NCI-H82 (cell line): ENCODE data around the gene GNPTAB.
"Not testable (repeated sequence)": the region's sequence is repeated elsewhere in the genome, so short reads cannot be mapped to it uniquely, and the experiment has no call there.

Experiments
- DNase-seq: peaks from one replicate; lab custom pipeline; 2025; lab: John Stamatoyannopoulos, UW

Gene GNPTAB

DNA sequence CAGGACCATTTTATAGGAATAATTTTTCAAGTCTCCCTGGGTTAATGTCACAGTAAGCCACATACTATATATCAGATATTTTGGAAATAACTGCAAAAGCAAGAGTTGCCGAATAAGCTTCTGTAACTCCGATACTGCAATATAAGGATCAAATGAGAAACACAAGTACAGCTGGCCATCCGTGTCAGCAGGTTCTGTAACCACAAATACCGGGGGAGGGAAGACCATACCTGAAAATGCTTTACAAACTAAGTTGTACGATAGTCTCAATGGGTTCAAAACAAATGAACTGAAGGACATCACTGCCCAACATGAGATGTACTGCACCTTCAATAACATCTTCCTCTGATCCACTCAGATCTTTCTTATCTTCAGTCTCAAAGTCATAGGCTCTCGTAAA, 93.3 kb downstream of the GNPTAB start:
- DNase-seq: no peak

DNA sequence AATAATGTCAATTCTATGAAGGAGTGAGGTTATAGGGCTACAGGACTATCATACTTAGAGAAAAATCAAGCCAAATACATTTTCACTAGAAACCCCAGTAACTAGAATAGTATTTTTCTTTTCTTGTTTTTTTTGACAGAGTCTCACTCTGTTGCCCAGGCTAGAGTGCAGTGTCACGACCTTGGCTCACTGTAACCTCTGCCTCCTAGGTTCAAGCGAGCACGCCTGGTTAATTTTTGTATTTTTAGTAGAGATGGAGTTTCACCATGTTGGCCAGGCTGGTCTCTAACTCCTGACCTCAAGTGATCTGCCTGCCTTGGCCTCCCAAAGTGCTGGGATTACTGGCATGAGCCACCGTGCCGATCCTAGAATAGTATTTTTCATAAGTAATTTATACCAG, 96.3 kb downstream of the GNPTAB start:
- not testable (repeated sequence) for DNase-seq

DNA sequence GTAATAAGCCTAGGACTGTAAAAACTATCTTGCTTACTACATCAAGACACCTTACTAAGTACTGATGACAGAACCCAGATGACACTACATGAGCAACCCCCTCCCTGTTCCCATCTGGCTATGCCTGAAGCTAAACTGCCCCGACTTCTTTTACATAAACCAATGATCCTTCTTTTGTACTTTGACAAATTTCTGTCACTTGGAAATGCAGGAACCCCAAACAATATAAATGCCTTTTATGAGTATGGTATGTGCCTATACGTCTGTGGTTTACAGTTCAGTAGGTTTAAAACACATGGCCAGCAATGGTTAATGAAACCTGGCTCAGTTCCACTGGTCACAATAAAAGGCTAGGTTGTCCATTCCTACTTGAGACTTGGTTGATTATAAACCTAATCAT, 97.6 kb downstream of the GNPTAB start:
- peak; percentile 2 for DNase-seq

DNA sequence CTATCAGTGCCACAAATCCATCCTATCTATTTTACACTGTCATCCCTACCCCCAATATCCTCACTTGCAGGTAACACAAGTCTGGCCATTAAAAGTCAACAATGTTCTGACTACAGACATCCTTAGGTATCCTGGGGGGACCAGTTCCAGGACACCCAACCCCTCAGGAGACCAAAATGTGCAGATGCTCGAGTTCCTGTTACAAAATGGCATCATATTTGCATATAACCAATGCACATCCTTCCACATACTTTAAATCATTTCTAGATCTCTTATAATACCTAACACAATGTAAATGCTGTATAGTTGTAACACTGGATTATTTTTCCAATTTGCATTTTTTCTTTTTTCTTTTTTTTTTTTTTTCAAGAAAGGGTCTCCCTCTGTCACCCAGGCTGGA, 98.4 kb downstream of the GNPTAB start:
- DNase-seq: no peak

DNA sequence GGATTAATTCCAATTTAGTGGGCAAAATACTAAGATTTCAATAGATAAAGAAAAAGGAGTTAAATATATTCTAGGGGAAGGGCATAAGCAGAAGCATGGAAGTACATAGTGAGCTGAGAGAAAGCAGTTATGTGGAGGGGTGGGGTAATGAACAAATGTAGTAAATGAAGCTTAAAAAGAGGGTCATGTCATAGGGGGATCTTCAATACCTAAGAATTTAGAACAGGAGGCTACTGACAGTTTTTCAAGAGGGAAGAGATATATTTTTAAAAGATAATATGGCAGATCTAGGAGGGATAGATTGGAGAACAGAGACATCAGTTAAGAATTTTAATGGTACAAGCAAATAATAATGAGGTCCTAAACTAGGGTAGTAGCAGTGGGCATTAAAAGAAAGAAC, 100.9 kb downstream of the GNPTAB start:
- no peak for DNase-seq

DNA sequence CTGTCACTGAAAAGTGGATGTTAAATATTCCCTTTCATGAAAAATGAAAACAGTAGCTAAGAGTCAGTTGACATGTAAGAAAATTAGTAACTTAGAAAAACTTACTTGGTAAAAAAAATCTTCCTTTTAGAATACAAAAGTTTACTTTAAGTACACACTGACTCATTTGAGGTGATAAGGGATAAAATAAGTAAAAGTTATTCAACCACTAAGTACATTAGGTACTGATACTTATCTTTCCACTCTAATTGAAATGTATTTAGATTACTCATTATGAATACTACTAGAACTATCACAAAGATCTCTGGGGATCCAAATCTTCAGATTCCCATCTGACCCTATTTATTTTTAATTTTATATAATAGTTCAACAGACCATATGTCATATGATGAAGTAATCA, 103.7 kb downstream of the GNPTAB start:
- DNase-seq: no peak

DNA sequence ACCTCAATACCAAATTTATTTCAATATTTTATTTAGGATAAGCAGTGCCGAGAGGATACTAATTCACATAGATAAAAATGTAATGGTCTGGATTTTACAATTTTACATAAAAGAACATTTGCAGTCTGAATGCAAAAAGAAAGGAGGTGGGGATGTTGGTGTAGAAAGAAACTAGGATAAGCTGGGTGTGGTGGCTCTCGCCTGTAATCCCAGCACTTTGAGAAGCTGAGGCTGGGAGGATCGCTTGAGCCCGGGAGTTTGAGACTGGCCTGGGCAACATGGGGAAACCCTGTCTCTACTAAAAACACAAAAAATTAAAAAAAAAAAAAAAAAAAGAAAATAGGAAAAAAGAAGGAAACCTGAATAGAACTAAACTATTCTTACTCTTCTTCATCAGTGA, 108.4 kb downstream of the GNPTAB start:
- DNase-seq: no peak

DNA sequence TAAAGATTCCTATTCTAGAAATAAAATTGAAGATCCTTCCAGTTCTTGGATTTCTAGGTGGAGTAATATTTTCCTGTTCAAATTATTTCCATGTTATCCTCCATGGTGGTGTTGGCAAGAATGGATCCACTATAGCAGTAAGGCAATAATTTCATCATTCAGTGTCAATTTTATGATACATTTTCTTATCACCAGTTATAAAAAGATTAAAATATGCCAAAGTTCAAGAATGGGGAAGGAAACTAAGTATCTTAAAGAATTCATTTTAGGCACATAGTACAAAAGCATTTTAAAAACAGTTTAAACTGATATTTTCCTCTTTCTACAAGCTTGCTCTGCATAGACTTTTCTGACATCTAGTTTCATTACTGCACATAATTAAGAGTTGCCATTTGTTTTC, 110.6 kb downstream of the GNPTAB start:
- no peak for DNase-seq

DNA sequence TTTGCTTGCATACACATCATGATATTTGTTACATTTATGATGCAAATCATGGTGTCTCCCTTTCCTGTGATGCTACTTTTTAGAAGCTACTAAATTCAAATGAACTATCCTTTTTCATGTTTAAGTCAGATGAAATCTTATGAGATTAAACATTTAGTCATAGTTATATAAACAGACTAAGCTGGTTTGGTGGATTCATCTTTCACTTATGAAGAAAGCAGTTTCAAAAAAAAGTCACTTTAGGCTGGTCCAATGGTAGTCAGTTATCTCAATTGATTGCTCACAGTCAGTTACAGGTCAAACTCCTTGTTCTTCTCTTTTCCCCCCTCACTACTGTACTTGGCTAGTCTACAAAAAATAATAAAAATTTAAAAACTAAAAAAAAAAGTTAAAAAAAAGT, 111.2 kb downstream of the GNPTAB start:
- DNase-seq: no peak

DNA sequence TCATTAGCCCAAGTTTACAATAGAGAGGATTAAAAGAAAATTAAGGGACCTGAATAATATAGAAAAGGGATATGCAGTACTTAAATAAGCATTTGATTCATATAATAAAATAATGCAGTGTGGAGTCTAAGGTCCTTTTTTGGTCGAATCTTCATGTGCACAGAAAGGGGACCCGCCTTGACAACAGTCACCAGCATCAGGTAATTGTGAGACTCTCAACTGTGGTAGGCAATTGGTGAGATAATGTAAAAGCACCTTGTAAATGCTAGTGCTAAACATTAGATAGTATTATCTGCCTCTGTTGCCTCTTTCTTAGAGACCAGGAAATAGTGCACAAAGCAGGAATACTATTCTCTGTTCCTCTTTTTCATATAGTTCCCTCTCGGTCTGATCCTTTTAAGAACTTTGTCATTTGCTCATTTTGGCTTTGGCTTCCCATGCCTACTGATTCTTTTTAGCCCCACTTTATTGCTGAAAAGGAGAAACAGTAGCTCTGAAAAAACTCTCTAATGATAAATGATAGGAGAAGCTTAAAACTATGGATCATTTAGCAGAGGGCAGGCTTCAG, 115.8 kb downstream of the GNPTAB start:
- DNase-seq: no peak

DNA sequence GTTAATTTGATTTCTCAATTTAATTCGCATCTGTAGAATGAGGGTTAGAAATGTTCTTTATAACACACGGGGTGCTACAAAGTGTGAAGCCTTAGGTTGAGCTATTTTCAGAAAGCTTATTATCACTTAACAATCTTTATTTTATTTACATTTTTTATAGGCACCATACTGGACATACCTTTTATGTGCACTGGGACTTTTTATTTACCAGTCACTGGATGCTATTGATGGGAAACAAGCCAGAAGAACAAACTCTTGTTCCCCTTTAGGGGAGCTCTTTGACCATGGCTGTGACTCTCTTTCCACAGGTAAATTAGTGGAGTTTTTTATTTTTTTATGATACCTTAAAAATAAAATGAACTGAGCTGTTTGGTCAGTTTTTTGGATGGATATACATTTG, 116.8 kb downstream of the GNPTAB start:
- no peak for DNase-seq

DNA sequence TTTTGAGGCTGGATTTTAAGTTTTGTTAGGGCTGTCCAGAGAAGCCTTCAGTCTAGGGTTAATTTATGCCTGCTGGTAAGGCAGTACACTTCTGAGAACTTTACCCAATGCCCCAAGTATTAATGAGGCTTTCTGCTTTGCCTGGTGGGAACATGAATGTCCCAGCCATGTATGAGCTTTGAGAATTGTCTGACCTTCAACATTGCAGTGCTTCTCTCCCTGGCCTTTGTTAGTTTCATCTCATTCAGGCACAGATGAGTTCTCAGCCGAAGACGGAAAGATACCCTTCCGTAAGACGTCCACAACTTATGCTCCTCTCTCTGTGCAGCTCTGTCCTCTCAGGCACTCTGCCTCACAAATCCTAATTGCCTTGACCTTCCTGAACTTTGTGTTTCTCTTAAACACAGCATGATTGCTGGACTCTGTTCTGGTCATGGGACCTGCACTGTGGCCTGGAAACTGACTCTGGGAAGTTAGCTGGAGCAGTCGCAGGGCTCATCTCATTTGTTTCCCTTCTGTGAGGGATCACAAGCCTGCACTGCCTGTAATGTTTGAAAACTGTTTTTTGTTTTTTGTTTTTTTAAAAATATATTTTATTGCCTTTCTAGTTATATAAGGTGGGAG, 117.6 kb downstream of the GNPTAB start:
- no peak for DNase-seq

DNA sequence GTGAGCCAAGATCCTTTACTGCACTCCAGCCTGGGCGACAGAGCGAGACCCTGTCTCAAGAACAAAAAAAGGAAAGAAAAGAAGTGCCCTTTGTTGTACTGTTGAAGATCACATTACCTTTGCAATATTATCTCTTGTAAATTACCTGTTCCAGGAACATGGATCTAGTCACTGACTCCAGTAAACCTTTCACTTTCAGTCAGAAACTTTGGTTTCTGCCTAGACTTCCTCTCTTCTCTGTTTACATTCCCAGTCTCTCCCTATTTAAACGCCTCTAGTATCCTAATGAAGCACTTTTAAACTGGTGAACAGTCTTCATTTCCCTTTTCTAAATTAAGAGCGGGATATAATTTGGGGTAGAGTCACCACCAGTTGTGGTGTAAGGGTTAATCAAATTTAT, 120.5 kb downstream of the GNPTAB start:
- no peak for DNase-seq

DNA sequence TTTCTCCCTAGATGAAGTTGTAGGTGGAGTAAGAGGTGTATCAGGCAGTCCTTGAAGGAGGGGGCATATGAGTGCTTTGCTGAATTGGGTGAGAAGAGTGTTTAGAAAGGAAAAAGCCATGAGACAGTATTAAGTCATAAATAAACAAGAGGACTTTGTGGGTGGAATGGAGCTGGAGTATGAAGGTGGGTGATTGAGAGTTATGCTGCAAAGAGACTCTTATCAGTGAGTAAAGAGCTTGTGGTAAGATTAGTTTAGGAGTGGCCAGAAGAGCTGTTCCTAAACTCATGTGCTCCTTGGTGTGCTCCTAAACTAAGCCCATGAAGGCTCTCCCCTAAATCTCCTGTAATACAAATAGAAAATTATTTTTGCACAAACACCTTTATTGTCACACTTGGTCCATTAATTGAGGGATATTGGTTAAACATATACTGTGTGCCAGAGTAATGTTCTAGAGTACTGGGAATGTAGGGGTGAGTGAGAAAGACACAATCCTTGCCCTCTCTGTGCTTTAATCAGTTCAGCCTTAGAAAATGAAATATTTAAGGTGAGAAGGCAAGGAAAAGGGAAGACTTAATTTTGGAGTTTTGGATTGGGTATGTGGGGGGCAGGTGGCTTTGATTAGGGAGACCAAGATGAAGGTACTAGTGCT, 123.5 kb downstream of the GNPTAB start:
- no peak for DNase-seq

DNA sequence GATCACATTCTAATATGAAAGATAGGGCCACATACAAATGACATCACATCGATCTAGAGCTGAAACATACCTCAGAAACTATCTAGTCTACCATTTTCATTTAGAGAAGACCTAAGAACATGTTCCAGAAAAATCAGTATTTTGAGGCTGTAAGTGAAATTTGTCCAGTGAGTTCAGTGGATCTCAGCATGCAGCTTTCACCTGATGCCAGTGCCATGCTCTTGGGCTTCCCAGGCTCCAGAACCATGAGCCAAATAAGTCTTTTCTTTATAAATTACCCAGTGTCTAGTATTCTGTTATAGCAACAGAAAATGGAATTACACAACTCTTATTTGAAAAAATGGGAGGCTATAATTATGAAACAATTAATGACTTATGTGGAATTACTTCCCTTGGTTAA, 124.4 kb downstream of the GNPTAB start:
- no peak for DNase-seq

DNA sequence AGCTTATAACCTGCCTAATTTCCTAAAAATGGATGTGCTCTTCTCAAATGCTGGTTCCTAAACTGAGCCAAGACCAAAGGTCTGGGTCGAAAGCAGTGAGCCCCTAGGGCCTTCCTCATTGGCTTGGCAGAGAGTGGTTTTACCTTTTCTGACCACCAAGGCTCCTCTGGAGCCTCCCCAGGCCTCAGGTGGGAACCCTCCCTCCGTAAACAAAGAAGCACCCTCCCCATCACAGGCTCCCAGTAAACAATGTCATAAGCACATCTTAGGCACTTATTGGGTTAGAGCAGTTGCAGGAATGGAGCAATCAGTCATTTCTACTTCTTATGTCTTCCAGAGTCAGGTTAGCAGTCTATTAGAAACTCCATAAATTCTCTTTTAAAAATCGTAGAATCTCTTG, 127.3 kb downstream of the GNPTAB start:
- DNase-seq: no peak

DNA sequence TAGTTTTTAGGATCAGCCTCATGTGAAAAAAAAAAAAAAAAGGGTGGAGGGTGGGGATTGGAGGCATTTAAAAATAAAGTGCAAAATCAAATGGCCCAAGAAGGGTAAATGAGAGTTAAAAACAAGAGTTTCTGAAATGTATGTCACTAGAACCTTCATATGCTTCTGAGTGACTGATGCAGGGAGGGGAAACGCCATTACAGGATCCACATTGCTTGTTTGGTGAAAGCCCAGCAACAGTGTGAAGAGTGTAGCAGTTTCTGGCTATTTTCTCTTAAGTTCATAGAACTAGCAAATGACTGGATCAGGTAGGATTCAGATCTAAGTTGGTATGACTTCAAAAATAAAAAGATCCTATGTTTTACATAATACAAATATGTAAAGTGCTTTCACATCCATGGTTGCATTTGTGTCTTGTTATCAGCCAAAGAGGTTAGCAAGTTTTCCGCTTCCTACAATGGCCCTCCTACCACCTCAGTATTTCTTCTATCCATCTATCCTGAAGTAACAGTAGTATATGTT, 130.4 kb downstream of the GNPTAB start:
- DNase-seq: peak; percentile 11

DNA sequence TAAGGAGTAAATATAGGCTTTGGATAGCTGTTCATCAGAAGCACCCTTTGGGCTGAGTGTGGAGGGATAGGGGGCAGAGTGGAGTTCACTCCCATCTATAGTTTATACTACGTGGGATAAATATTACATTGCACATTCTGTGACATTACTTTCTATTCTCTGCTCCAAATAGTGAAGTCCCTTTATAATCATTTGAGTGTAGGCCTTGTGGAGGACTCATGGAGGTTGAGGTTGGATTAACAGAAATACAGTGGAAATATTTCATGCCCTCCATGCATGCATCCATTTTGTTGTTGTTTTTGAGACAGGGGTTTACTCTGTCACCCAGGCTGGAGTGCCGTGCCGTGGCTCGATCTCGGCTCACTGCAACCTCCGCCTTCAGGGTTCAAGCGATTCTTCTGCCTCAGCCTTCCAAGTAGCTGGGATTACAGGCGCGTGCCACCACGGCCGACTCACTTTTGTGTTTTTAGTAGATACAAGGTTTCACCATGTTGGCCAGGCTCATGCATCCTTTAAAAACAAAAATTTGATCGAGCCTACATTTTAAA, 131.9 kb downstream of the GNPTAB start:
- DNase-seq: peak; percentile 42

DNA sequence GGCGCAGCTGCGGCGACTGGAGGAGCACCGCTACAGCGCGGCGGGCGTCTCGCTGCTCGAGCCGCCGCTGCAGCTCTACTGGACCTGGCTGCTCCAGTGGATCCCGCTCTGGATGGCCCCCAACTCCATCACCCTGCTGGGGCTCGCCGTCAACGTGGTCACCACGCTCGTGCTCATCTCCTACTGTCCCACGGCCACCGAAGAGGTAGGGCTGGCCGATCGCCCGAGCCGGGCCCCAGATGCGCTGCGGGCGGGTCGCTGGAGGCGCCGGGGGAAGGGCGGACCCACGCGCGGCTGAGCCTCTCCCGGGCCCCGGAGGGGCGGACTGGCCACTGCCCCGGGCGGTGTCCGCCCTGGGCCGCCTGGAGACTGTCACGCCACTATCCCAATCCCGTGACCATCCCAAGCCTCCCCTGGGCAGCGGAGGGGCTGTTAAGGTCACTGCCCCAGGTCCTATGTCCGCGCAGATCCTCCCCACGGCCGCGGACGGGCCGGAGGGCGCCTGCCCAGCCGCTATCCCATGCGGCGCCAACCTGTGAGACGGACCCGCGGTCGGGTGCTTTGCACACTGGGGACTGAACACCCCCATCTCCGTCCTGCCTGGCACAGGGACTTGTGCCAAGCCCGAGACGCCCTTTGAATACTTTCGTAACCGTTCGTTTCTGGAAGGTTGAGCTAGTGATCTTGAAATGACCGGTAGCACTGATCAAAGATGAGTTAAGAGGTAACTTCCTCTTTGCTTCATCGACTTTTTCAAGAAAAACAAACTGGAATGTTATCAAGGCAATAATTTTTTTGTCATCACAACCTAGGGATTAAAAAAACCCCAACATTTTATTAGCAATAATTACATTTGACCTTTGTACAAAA, 132.6 kb downstream of the GNPTAB start:
- DNase-seq: peak; percentile 35

DNA sequence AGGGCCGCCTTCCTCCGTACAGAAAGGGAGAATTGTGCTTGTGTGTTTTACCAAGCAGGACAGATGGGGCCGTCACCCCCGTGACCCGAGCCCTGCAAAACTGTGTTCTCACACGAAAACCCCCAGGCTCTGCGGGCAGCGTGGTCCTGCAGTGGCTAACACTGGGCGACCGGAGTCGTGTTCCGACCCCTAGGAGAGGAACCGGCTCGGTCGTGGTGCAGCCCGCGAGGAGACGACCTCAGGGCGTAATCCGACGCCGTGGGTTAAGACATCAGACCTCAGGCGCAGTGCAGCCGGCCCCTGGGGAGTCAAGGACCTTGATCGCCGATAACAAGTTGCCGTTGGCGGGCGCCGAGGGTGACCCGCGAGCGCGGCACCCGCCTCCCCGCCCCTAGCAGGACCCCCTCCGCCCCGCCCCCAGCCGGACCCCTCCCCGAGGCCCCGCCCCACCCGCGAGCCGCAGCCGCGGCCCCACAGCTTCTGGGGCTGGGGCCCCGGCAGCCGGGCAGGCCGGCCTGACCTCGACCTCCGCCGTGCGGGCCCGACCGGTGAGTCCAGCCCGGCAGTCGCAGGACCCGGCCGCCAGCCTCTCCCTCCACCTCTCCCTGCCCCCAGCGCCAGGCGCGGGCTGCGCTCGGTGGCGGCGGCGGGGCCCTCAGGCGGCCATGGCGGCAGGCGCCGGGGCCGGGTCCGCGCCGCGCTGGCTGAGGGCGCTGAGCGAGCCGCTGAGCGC, 133.4 kb downstream of the GNPTAB start, which contains the start of gene CHPT1:
TSS of gene CHPT1 (plus strand) at position 444 of the 733 bp plus-strand sequence. CDS start at position 666, 222 bp downstream.
- DNase-seq: peak; percentile 93
